HG03045 (cell line): Measurements from ENCODE around the gene BOD1L1.

Experiments
- ATAC-seq: cut with Tn5 transposase; IDR thresholded peaks from one replicate; pipeline ENCODE4 v1.9.1; 2021; ENCODE audit warnings: mild to moderate bottlenecking, moderate library complexity; ENCODE audit not compliant: unreplicated experiment

The BOD1L1 gene

DNA sequence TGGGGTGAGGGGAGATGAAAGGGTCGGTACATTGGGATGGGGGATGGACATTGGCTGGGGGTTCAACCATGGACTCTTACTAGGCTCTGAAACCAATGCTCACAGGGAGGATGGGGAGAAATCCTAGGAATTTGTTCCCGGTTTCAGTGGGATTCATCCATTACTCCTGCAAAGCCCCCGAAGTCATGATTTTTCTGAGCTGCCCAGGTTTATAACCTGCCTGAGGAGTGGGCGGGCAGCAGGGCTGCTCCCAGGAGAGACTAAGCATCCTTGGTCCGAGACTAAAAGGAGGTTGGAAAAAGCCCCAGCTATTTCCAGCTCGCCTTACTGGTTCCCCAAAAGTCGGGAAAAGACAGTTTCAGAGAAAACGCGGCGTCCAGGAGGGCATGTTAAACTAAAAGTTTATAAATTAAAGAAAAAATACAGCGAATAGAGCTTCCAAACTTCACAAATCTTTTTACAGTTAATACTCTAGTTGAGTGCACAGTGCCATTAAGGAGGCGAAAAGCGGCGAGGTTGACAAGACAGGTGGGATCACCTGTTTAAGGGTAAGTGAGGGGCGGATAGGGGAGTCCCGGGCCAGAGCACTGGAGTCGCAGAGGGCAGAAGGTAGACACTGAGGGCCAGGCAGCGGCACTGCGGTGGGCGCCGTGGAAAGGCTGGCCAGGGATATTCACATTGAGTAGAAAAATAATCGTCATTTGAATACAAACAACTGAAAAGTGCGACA is 86.9 kb downstream of the BOD1L1 start:
- ATAC-seq: no peak

DNA sequence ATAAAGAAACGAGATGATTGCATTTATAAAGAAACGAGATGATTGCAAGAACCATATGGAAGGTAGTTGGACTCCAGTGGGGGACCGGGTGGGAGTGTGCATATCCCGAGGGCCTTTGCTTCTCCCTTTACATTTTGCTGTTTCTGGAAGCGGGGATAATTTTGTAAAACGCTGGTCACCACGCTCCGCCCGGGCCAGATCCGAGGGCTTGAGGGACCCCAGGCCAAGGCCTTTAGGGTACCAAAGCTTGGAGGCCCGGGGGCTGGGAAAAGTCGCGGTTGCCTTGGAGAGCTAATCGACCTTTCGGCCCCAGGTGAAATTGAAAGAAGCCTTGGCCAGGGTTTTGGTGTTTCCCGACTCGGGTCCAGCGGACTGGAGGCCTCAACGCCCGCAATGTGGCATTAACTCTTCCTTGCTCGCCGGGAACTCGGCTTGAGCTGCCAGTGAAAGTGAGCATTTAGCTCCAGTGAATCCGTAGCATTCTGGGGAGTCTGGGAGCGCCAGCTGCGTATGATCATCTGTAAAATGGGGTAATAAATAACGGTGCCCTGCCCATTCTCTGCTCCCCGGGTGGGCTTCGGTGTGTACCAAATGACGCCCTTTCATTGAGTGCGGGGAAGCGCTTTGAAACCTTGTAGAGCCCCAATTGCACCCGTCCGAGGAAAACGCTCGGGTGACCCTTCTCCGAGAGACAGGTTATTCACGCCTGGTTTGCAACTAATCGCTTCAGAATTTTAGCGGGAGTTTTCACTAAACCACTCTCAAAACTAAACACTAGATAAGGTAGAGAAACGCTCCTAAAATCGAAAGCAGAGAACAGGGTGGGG is 87.7 kb downstream of the BOD1L1 start:
- ATAC-seq: no peak

GRCh38 chr4:13539047-13539618 is 88.4 kb downstream of the BOD1L1 start:
- no peak for ATAC-seq

DNA sequence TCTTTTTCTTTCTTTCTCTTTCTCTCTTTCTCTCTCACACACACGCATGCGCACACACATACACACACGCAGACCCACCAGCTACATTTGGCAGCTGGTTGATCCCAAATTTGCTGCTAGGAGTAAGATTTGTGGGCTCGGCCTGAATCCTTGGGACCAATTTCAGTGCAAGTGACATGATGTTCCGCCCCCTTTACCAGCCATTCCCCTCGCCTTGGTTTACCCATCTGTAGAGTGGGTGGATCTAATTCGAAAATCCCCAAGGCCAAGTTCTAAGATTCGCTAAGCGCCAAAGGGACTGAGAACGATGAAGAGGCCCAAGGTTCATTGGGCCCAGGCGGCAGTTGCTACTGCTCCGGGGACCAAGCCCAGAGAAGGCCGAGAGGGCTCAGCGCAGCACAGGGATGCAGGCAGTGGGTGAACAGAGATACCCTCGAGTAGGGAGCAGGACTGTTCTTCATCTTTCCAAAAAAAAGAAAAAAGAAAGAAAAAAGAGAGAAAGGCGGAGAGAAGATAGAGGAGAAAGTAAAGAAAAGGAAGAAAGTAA is 89.0 kb downstream of the BOD1L1 start:
- no peak for ATAC-seq

GRCh38 chr4:13537832-13538177 is 89.7 kb downstream of the BOD1L1 start:
- no peak for ATAC-seq

DNA sequence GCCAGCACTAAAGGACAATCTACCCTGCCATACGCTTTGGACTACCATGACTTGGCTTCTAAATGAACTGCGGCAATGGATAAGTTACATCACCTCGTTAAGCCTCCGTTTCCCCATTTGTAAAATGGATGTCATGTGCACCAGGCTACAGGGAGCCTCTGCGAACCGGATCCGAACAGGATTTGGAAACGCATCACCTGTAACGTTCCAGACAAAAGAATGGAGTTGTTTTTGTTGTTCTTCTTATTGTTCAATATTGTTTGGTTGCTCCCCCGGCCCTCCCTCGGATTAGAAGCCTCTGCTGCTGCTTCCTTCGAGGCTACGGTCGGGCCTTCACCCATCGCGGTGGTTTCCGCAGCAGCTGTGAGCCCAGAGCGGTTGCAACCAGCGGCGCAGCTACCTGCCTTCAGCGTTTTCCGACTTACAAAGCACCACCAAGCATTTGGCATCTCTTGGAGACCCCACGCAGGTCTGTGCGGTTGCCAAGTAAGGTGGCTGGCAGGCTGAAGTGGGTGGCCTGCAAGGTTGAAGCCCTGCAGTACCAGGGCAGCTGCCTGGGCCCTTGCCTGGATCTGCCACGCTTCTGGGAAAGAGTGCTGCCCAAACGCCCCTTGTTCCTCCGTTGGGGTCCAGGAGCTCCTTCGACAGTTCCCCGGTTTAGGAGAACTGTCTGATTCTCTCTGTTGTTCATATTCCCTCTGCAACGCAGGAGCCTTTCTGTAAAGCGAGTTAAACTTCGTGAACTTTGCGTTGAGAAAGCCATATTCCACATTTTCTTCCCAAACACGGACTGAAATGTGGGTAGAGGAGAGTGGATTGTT is 90.3 kb downstream of the BOD1L1 start:
- ATAC-seq: no peak

- ATAC-seq: no peak
Measured at GRCh38 chr4:13536607-13537006, 90.9 kb downstream of the BOD1L1 start.

DNA sequence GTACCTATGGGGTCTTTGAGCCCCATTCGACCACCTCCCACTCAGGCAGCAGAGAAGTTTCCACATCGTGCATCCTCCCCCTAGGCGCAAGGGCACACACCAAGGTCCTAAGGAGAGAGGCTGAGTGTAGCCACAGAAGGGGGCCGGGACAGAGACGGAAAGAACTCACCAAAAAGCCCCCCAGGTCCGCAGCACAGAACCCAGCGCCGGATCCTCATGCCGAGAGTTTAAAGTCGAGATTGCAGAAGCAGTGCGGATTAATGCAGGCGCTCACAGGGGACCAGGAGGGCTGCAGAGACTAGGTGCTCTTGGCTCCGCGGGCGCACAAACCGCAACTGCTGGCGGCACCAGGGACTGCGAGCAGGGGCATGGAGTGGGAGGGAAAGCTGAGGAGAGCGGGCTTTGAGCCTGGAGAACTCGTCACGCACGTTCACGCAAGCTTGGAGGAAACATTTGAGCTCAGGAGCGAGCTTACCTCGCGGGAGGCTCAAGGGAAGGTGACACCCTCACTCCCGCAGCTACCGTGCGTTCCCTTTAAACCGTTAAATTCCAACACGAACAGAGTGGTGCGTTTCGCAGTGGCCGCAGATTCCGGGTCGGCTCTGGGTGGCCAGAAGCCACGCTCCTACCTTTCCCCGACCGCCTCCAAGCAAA is 91.7 kb downstream of the BOD1L1 start:
- no peak for ATAC-seq

- no peak for ATAC-seq
Measured at GRCh38 chr4:13535118-13535517, 92.4 kb downstream of the BOD1L1 start.

- no peak for ATAC-seq
Measured at GRCh38 chr4:13534344-13535063, 93.0 kb downstream of the BOD1L1 start.

- no peak for ATAC-seq
Measured at GRCh38 chr4:13533670-13534343, 93.7 kb downstream of the BOD1L1 start.

- ATAC-seq: no peak
Measured at GRCh38 chr4:13531625-13531998, 95.9 kb downstream of the BOD1L1 start.

- ATAC-seq: no peak
Measured at GRCh38 chr4:13530823-13531624, 96.5 kb downstream of the BOD1L1 start.

DNA sequence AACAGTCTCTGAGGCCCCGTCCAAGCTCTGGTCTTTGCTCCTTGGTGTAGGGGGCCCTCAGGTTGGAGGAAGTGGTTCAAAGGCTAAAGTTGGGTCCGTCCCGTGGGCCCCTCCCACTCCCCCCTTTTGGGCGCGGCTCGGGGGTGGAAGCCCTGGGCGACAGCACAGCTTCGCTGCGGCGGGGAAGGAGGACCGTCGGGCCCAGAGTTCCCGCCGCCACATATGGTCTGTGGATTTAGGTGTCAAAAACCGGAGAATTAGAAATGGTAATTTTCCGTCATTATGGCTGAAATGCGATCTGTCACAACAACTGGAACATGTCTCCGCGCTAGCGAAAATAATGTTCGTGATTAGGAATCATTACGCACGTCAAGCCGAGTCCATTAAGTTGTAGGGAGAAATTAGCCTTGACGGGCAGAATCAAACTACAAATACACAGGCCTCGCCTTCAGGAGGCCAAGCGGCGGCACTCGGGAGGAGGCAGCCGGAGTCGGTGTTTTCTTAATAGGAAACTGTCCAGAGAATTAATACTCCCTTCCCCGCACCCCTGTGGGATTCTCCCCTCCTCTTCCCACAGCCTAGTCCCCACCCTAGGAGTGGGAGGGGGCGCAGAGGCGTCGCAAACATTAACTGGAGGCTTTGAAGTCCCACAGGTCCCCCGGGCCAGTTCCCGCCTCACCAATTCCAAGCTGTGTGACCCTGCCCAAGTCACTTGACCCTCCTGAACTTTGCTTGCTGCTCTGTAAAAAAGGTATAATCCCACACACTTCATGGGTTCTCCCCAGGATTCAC is 98.2 kb downstream of the BOD1L1 start:
- no peak for ATAC-seq

DNA sequence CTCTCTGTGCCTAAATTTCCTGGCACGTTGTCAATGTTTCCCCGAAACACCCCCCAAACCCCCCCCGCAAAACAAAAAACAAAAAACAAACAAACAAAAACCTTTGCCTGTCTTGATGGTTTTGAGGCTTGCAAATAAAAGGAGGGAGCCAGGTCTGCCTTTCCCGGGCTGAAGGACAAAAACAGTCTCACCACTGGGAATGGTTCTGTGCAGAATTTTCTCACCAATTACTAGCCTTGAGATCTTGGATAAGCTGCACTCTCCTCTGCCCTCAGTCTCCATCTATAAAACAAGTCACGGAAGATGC is 98.8 kb downstream of the BOD1L1 start:
- ATAC-seq: no peak

DNA sequence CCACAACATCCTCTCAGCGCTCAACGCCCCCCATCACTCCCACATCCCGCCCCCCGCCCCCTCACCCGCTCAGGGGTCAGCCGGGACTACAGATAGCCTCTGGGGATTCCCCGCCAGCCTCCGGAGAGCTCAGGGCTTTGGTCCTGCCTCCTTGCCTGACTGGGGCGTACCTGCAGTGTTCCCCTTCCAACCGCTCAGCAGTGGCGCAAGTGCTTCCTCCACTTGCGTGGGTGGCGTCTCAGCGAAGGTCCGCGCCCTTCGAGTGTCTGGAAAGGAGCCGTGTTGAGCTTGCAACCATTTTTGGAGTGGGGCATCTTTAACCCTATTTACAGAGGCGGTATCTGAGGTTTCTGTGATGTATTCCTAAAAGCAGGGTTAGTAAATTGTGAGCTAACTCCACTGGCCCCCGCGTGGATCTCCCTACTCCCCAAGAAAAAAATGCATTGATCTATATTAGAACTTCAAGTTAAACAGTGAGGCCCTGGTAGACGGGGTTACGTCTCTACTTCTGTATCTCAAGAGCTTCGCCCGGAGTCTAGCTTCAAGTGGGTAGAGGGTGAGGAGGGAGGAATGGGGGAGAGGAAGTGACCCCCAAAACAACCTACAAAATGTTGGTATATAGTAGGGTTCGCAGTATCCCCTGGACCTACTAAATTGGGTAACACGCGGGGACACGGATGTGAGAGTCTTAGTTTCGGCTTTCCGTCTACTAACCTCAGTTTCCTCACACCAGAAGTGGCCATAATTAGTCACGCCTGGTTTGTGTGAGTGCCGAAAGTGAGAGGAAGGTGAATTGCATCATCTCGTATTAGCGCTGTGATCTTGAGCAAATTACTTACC is 99.3 kb downstream of the BOD1L1 start:
- peak; percentile 56 for ATAC-seq
